Endodermal cell (in vitro differentiated cells): ENCODE results near the gene NOL9. TPM values are rescaled to one million over a fixed set of nuclear protein-coding genes. Genes with fewer than 3 reads are reported as not detected.
A peak's percentile ranks its signal among the peaks of the same experiment; 100 is the strongest.

Experiments used
- DNase-seq: peaks from one replicate; pipeline ENCODE4 v3.0.0-alpha.2; 2017
- H3K27ac ChIP-seq: 2 replicates; pipeline ENCODE4 v1.5.1; 2013; ENCODE audit warnings: mild to moderate bottlenecking, low read depth, low read length, moderate library complexity
- H3K27me3 ChIP-seq: 2 replicates; pipeline ENCODE4 v1.6.1; 2013; ENCODE audit warnings: mild to moderate bottlenecking, low read length, moderate library complexity; ENCODE audit not compliant: insufficient read depth, control insufficient read depth, poor library complexity, severe bottlenecking
- H3K36me3 ChIP-seq: 2 replicates; pipeline ENCODE4 v1.7.0; 2013; ENCODE audit warnings: mild to moderate bottlenecking, low read length, moderate library complexity; ENCODE audit not compliant: control insufficient read depth, insufficient read depth
- H3K4me1 ChIP-seq: one replicate; pipeline ENCODE4 v1.7.0; 2013; ENCODE audit warnings: low read length; ENCODE audit not compliant: control insufficient read depth, insufficient read depth
- H3K4me3 ChIP-seq: 2 replicates; pipeline ENCODE4 v1.5.1; 2013; ENCODE audit warnings: mild to moderate bottlenecking, low read length, moderate library complexity
- H3K9ac ChIP-seq: 2 replicates; pipeline ENCODE4 v1.6.1; 2013; ENCODE audit warnings: mild to moderate bottlenecking, low read length, moderate library complexity; ENCODE audit not compliant: poor library complexity, severe bottlenecking; ENCODE audit errors: extremely low read depth
- H3K9me3 ChIP-seq: 2 replicates; pipeline ENCODE4 v1.6.1; 2013; ENCODE audit warnings: mild to moderate bottlenecking, low read length, moderate library complexity; ENCODE audit not compliant: control insufficient read depth
- H3K27ac Mint-ChIP-seq: 2 replicates; pipeline ENCODE4 v1.8.0; 2020; ENCODE audit warnings: mixed read lengths
- H3K27me3 Mint-ChIP-seq: 2 replicates; pipeline ENCODE4 v1.8.0; 2021; ENCODE audit warnings: mild to moderate bottlenecking, mixed read lengths; ENCODE audit not compliant: insufficient read depth
- H3K36me3 Mint-ChIP-seq: 2 replicates; pipeline ENCODE4 v1.8.0; 2020; ENCODE audit warnings: low read depth, mixed read lengths
- H3K4me1 Mint-ChIP-seq: 2 replicates; pipeline ENCODE4 v1.8.0; 2020; ENCODE audit warnings: mixed read lengths
- H3K4me3 Mint-ChIP-seq: 2 replicates; pipeline ENCODE4 v1.8.0; 2020; ENCODE audit warnings: mild to moderate bottlenecking, moderate library complexity, mixed read lengths
- H3K9me3 Mint-ChIP-seq: 2 replicates; pipeline ENCODE4 v1.8.0; 2020; ENCODE audit warnings: mild to moderate bottlenecking, mixed read lengths
- CTCF ChIP-seq: fragments of 200-600 bp; sonication (generic); conservative IDR thresholded peaks from 2 replicates; pipeline ENCODE4 v1.5.0; 2021; ENCODE audit warnings: antibody characterized with exemption, mild to moderate bottlenecking
- WGBS, 2 experiments: methylation state at CpG; one replicate each; pipeline versions ENCODE4 v1.1.5 to v1.1.7; 2013; ENCODE audit warnings: missing lambda C conversion rate in 2 of 2, mixed read lengths in 1 of 2; ENCODE audit not compliant: insufficient coverage in 1 of 2, insufficient read length in 1 of 2; 5-methylcytosine and 5-hydroxymethylcytosine counted together
- total RNA-seq, 2 donors: library from RNA; stranded (reverse); fragmentation: NEBNext Ultra II Directional in 1 of 2; extraction: Animal tissue kit (Norgen Biotek cat#: 25700) in 1 of 2; gene quantifications; 2 replicates in 1 of 2; 3 replicates in 1 of 2; pipeline ENCODE4 v1.2.1, GENCODE V29; 2021

The NOL9 gene
- total RNA-seq, 2 donors from 2014 or later = 35.0 to 43.9 TPM

DNA sequence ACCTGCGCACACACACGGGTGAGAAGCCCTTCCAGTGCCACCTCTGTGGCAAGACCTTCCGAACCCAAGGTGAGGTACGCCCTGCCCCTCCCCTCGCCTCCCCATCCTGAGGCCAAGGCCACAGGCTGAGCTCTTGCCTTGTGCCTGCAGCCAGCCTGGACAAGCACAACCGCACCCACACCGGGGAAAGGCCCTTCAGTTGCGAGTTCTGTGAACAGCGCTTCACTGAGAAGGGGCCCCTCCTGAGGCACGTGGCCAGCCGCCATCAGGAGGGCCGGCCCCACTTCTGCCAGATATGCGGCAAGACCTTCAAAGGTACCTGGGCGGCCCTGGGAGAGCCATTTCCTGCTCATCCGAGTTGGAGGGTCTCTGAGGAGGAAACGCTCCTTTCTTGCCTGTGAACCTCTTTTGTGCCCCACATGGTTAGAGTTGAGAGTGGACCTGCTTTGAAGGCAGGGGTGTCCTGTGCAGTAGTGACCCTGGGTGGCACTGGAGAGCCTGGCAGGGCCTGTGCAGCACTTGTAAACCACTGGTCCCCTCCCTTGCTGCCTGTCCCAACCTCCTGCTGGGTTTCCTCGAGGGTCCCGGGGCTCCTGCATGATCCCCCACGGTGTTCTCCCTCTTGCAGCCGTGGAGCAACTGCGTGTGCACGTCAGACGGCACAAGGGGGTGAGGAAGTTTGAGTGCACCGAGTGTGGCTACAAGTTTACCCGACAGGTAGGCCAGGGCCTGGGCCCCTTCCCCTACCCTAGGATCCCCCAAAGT is 34.0 kb upstream of the NOL9 start:
- Mint-ChIP-seq H3K27me3 (no peaks in the 10 kb centered on the region), H3K4me1 (peaks cover 5% of the 10 kb centered on the region), H3K36me3 (peaks cover 18% of the 10 kb centered on the region), H3K27ac (peak overlapping the region; percentile 30), H3K4me3 (no peak overlapping the region), H3K9me3 (no peaks in the 10 kb centered on the region)
- Histone ChIP-seq H3K27ac (no peak overlapping the region), H3K4me1 (no peaks in the 10 kb centered on the region), H3K9me3 (no peaks in the 10 kb centered on the region), H3K4me3 (no peak overlapping the region), H3K36me3 (peaks cover 37% of the 10 kb centered on the region), H3K27me3 (no peaks in the 10 kb centered on the region), H3K9ac (no peak overlapping the region)
- TF ChIP-seq CTCF = no peak
- no peak for DNase-seq
- 92 to 96% methylated on average over 19 to 25 of the region's 25 CpGs for WGBS, 2 experiments

- no peak overlapping the region for H3K4me3 ChIP-seq
- no peak overlapping the region for H3K27ac ChIP-seq
- peaks cover 29% of the 10 kb centered on the region for H3K36me3 ChIP-seq
- Mint-ChIP-seq H3K4me3 (no peak overlapping the region), H3K9me3 (no peaks in the 10 kb centered on the region), H3K27ac (no peak overlapping the region), H3K27me3 (no peaks in the 10 kb centered on the region), H3K4me1 (peaks cover 6% of the 10 kb centered on the region), H3K36me3 (peaks cover 20% of the 10 kb centered on the region)
- WGBS, 2 experiments = 94 to 96% methylated on average over 10 to 13 of the region's 13 CpGs
- no peak for TF ChIP-seq CTCF
- no peaks in the 10 kb centered on the region for H3K9me3 ChIP-seq
- H3K27me3 ChIP-seq = no peaks in the 10 kb centered on the region
- no peaks in the 10 kb centered on the region for H3K4me1 ChIP-seq
- H3K9ac ChIP-seq = no peak overlapping the region
- no peak for DNase-seq
These were observed 33.1 kb upstream of the NOL9 start for GRCh38 chr1:6587261-6588005.

GRCh38 chr1:6586404-6586816 is 32.1 kb upstream of the NOL9 start:
- Mint-ChIP-seq H3K4me1 (peaks cover 12% of the 10 kb centered on the region), H3K9me3 (no peaks in the 10 kb centered on the region), H3K36me3 (peaks cover 25% of the 10 kb centered on the region), H3K27me3 (no peaks in the 10 kb centered on the region), H3K27ac (no peak overlapping the region), H3K4me3 (no peak overlapping the region)
- no peaks in the 10 kb centered on the region for H3K4me1 ChIP-seq
- no peak for TF ChIP-seq CTCF
- no peak for DNase-seq
- H3K9me3 ChIP-seq = no peaks in the 10 kb centered on the region
- no peak overlapping the region for H3K27ac ChIP-seq
- no peak overlapping the region for H3K9ac ChIP-seq
- H3K36me3 ChIP-seq = peaks cover 23% of the 10 kb centered on the region
- WGBS, 2 experiments = 91 to 95% methylated on average over 9 to 11 of the region's 11 CpGs
- no peak overlapping the region for H3K4me3 ChIP-seq
- H3K27me3 ChIP-seq = no peaks in the 10 kb centered on the region
